Activated T-cell treated with anti-CD3 and anti-CD28 coated beads, Interleukin-2, amount 50 U/mL, for 4 hours (primary cell): ENCODE results near the gene MAP10. TPM values are rescaled to one million over a fixed set of nuclear protein-coding genes. Genes with fewer than 3 reads are reported as not detected.

Experiments
- ATAC-seq, 2 donors: fragments of 200-7000 bp; cut with Tn5 transposase; one replicate each; pipeline ENCODE4 v1.10.0; 2021
- DNase-seq: peaks from one replicate; pipeline ENCODE4 v3.0.0-alpha.2; 2020
- H3K27me3 Mint-ChIP-seq: one replicate; pipeline ENCODE4 v1.8.0; 2021; ENCODE audit warnings: low read depth, mixed read lengths
- H3K36me3 Mint-ChIP-seq: one replicate; pipeline ENCODE4 v1.8.0; 2022; ENCODE audit warnings: mixed read lengths; ENCODE audit not compliant: insufficient read depth
- H3K4me1 Mint-ChIP-seq: one replicate; pipeline ENCODE4 v1.8.0; 2021; ENCODE audit warnings: low read depth, mixed read lengths
- H3K4me3 Mint-ChIP-seq: one replicate; pipeline ENCODE4 v1.8.0; 2021; ENCODE audit warnings: mild to moderate bottlenecking, moderate library complexity, mixed read lengths
- H3K9me3 Mint-ChIP-seq: one replicate; pipeline ENCODE4 v1.8.0; 2021; ENCODE audit warnings: mixed read lengths
- total RNA-seq, 3 donors: library from RNA; stranded (reverse); gene quantifications; one replicate each; pipeline ENCODE4 v1.2.1, GENCODE V29; 2021

MAP10 gene
- total RNA-seq, 3 donors from 2014 or later = 0.71 to 1.2 (median 1.1) TPM

DNA sequence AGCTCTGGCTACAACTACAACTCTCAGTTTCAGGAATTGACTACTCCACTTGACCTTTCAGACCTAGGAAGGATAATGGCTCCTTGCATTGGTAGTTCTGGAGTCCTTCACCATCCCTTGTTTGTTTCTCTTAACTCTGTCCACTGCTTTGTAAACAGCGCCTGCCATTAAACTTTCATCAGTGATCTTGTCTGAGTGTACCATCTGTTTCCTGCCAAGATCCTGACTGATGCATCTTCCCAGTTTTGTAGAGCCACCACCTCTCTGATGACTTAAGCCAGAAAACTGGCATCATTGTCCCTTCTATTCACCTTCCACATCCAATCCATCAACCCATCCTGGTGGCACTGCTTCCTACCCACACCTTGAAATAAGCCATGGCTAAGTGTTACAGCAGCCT lies 15.2 kb downstream of the MAP10 start:
- no peak for DNase-seq
- Mint-ChIP-seq H3K36me3 (no peaks in the 10 kb centered on the region), H3K4me1 (no peaks in the 10 kb centered on the region), H3K9me3 (no peaks in the 10 kb centered on the region), H3K4me3 (no peak overlapping the region), H3K27me3 (peaks cover 2% of the 10 kb centered on the region)
- no peak for ATAC-seq

DNA sequence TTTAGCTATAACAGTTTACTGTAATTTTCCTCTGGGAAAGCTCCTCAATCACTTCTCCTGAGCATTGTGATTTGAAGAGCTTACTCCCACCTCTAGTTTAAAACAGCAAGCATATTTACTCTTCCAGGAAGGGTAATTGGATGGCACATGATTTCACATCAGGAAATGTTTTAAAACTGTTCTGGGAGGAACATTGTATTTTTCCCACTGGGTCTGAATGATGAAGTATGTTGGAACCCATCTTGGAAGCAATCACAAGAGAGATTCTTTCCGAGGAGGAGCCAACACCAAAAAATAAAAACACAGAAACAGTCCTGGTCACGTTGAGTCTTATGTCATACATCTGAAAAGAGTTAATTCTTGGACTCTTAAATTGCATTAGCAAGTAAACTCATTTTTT lies 17.3 kb downstream of the MAP10 start:
- no peaks in the 10 kb centered on the region for H3K36me3 Mint-ChIP-seq
- peaks cover 2% of the 10 kb centered on the region for H3K27me3 Mint-ChIP-seq
- no peak for DNase-seq
- ATAC-seq = no peak
- no peaks in the 10 kb centered on the region for H3K4me1 Mint-ChIP-seq
- H3K4me3 Mint-ChIP-seq = no peak overlapping the region
- no peaks in the 10 kb centered on the region for H3K9me3 Mint-ChIP-seq

DNA sequence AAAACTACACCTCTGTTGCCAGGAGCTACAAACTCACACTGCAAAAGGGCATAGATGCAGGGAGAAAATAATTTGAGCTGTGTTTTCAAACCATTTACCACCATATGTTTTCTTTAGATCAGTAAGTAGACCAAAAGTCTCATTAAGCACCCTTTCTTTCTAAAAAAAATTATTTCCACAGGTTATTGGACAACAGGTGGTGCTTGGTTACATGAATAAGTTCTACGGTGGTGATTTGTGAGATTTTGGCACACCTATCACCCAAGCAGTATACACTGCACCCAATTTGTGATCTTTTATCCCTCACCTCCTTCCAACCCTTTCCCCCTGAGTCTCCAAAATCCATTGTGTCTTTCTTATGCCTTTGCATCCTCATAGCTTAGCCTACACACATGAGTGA lies 21.1 kb downstream of the MAP10 start:
- Mint-ChIP-seq H3K27me3 (peaks cover 5% of the 10 kb centered on the region), H3K36me3 (no peaks in the 10 kb centered on the region), H3K4me1 (no peaks in the 10 kb centered on the region), H3K4me3 (no peak overlapping the region), H3K9me3 (no peaks in the 10 kb centered on the region)
- DNase-seq (no peak), ATAC-seq (no peak)

DNA sequence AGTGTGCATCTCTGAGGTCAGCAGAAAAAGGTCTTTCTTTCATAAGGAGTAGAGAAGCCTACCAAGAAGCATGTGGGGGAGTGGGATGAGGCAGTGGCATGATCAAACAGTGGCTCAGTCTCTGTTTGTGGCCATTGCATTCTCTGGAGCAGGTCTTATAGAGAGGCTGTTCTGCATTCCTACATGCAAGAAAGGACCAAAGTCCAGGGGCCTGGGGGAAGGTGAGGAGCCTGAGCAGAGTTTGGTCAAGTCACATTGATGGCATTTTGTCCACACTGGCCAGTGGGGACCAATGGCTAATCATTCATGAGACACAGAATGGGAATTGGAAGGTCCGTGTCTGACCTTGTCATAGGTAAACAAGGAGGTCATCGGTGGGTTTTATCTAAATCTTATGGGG lies 25.4 kb downstream of the MAP10 start:
- no peaks in the 10 kb centered on the region for H3K36me3 Mint-ChIP-seq
- DNase-seq (no peak), ATAC-seq (no peak)
- H3K27me3 Mint-ChIP-seq = peaks cover 2% of the 10 kb centered on the region
- H3K9me3 Mint-ChIP-seq = no peaks in the 10 kb centered on the region
- no peak overlapping the region for H3K4me3 Mint-ChIP-seq
- no peaks in the 10 kb centered on the region for H3K4me1 Mint-ChIP-seq

DNA sequence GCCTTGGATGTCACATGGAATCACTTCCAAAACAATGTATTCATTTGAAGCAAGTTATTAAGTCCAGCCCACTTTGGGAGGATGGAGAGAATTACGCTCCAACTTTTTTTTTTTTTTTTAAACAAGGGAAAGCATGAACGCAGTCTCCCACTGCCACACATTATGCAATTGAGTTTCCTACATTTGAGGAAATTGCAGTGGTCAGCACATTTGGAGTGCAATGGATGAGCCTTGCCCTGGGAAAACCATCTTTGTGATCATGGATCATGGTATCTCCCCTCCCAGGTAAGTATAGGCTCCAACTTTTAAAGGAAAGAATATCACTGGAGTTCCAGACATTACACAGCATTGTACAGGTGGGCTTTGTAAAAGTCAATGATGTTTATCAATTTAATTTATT lies 26.7 kb downstream of the MAP10 start:
- DNase-seq (no peak), ATAC-seq (no peak)
- no peak overlapping the region for H3K4me3 Mint-ChIP-seq
- no peaks in the 10 kb centered on the region for H3K36me3 Mint-ChIP-seq
- H3K9me3 Mint-ChIP-seq = no peaks in the 10 kb centered on the region
- no peaks in the 10 kb centered on the region for H3K4me1 Mint-ChIP-seq
- peaks cover 4% of the 10 kb centered on the region for H3K27me3 Mint-ChIP-seq

DNA sequence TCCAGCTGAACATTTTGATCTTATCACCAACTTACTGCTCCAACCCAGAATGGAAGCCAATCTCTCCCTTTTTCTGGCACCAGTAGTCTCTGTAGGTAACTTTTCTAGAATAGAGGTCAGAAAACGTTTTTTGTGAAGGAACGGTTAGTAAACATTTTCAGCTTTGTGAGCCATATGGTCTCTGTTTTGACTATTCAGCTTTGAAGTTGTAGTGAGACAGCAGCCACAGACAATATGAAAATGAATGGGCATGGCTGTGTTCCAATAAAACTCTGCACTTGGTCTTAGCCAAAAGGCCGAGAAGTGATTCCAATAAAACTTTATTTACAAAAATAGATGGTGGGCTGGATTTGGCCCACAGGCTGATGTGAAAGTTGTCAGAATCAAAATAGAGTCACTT lies 28.9 kb downstream of the MAP10 start:
- H3K4me3 Mint-ChIP-seq = no peak overlapping the region
- ATAC-seq (no peak), DNase-seq (no peak)
- no peaks in the 10 kb centered on the region for H3K36me3 Mint-ChIP-seq
- H3K9me3 Mint-ChIP-seq = no peaks in the 10 kb centered on the region
- H3K27me3 Mint-ChIP-seq = peaks cover 4% of the 10 kb centered on the region
- H3K4me1 Mint-ChIP-seq = no peaks in the 10 kb centered on the region

DNA sequence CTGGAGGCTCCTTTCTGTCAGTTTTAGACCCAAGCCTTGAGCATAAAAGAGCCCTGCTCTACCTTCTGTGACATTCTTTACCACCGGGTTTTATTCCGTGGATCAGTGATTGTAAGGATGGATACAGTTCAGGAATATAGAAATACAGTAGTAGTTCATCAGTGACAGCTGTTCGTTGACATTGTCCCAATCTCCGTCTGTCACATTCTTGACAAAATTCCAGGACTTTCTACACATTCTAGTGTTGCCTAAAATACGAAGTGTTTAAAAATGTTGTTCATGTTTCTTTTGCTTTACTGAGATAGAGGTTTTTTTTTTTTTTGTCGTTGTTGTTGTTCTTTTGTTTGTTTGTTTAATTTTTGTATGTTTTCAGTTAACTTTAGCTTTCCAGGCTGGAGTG lies 29.9 kb downstream of the MAP10 start:
- Mint-ChIP-seq H3K4me1 (no peaks in the 10 kb centered on the region), H3K4me3 (no peak overlapping the region), H3K9me3 (no peaks in the 10 kb centered on the region), H3K27me3 (peaks cover 4% of the 10 kb centered on the region), H3K36me3 (no peaks in the 10 kb centered on the region)
- ATAC-seq = no peak
- no peak for DNase-seq

DNA sequence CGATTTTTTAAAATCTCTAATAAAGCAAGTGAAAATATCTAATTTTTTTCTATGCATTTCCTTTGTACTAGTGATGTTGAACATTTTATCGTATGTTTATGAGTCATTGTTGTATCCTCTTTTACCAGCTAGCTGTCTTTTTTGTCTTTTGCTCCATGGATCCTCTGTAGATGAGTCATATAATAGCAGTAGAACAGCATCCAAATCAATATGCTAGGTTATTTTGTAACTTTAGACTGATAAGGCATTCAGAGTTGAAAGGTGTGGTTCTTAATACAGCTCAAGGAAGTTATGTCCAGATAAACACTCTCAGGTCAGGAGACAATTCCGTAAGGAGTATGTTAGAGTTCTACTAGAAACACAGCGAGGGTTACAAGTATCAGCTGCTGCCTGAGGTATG lies 31.9 kb downstream of the MAP10 start:
- peaks cover 12% of the 10 kb centered on the region for H3K9me3 Mint-ChIP-seq
- DNase-seq = no peak
- H3K36me3 Mint-ChIP-seq = peaks cover 2% of the 10 kb centered on the region
- no peak overlapping the region for H3K4me3 Mint-ChIP-seq
- H3K27me3 Mint-ChIP-seq = peaks cover 2% of the 10 kb centered on the region
- no peak for ATAC-seq
- no peaks in the 10 kb centered on the region for H3K4me1 Mint-ChIP-seq

DNA sequence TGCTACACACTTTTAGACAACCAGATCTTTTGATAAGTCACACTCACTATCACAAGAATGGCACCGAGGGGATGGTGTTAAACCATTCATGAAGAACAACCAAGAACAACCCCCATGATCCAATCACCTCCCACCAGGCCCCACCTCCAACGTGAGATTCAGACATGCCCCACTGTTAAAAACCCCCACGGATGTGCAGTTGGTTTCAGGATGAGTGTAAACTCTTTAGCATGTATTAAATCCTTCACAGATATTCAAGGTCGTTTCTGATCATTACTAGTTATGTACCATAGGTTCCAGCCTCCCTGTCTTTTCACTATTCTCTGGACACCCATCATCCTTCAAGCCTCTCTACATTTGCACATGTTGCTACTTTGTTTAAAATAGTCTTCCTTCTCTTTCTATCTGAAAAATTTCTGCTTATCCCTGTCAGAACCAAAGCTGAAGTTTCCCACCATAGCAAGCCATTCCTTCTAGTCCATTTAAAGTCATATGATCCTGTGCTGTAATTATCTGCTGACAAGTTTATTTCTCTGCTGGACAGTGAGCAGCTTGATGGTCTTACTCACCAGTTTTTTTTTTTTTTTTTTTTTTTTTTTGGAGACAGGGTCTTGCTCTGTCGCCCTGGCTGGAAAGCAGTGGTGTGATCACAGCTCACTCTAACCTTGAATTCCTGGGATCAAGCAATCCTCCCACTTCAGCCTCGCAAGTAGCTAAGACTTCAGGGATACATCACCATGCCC lies 36.8 kb downstream of the MAP10 start:
- no peak for ATAC-seq
- no peaks in the 10 kb centered on the region for H3K4me1 Mint-ChIP-seq
- peaks cover 13% of the 10 kb centered on the region for H3K9me3 Mint-ChIP-seq
- DNase-seq = no peak
- no peak overlapping the region for H3K4me3 Mint-ChIP-seq
- H3K27me3 Mint-ChIP-seq = peaks cover 3% of the 10 kb centered on the region
- peaks cover 5% of the 10 kb centered on the region for H3K36me3 Mint-ChIP-seq

DNA sequence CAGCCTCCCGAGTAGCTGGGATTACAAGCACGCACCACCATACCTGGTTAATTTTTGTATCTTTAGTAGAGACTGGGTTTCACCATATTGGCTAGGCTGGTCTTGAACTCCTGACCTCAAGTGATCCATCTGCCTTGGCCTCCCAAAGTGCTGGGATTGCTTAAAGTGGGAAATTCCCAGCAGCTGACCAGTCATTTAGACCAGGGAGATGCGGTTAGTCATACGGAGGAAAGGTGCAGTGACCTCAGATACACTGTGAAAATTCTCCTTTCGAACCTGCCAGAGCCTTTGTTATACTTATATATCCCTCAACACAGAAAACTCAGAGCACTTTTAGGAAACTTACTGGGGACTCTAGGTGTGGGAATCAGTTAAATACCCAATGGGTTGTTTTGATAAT lies 39.6 kb downstream of the MAP10 start:
- Mint-ChIP-seq H3K4me3 (no peak overlapping the region), H3K9me3 (peaks cover 13% of the 10 kb centered on the region), H3K36me3 (peaks cover 5% of the 10 kb centered on the region), H3K27me3 (peaks cover 3% of the 10 kb centered on the region), H3K4me1 (no peaks in the 10 kb centered on the region)
- ATAC-seq (no peak), DNase-seq (no peak)

DNA sequence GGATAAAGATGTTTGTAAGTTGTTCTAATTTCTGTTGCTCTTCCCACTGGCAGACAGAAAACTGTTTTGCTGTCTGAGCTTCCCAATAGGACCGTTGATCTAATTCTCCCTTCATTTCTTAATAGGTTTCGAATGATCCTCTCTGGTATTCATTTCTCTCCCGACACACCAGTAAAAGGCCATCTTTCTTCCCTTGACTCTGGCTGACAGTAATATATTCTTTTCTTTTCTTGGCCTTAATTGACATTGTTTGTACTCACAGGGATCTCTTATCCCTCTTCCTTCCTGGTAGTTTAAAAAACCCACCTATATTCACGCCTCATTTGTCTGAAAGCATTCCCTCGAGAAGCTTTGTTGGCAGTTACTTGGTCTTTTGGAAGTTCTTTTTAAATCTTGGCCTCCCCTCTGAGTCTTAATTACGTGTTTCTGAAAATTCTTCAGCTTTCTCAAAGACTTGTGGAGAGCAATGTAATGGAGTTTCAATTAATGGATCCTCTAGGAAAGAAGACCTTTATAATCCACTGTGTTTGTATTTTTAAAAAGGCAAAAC lies 40.3 kb downstream of the MAP10 start:
- DNase-seq = no peak
- peaks cover 13% of the 10 kb centered on the region for H3K9me3 Mint-ChIP-seq
- ATAC-seq = no peak
- no peaks in the 10 kb centered on the region for H3K4me1 Mint-ChIP-seq
- H3K36me3 Mint-ChIP-seq = peaks cover 5% of the 10 kb centered on the region
- H3K27me3 Mint-ChIP-seq = peaks cover 3% of the 10 kb centered on the region
- no peak overlapping the region for H3K4me3 Mint-ChIP-seq

DNA sequence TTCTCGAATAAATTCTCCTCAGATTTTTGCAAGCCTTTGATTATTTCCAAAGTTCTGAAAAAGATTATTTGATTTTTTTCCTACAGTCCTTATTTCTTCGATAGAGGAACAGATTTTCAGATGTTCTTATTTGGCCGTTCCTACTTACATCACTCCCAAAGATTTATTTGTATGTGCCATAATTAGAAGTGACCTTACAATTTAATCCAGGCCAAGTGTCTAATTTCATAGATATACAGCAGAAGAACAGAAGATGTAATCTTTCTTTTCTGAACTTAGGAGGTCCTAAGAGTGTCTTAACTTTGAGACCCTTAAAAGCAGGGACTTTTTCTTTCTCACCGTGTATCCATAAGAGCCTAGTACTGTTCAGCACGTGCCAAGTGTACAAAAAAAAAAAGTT lies 46.3 kb downstream of the MAP10 start:
- Mint-ChIP-seq H3K27me3 (no peaks in the 10 kb centered on the region), H3K4me1 (no peaks in the 10 kb centered on the region), H3K9me3 (no peaks in the 10 kb centered on the region), H3K36me3 (no peaks in the 10 kb centered on the region), H3K4me3 (no peak overlapping the region)
- ATAC-seq = no peak
- no peak for DNase-seq

DNA sequence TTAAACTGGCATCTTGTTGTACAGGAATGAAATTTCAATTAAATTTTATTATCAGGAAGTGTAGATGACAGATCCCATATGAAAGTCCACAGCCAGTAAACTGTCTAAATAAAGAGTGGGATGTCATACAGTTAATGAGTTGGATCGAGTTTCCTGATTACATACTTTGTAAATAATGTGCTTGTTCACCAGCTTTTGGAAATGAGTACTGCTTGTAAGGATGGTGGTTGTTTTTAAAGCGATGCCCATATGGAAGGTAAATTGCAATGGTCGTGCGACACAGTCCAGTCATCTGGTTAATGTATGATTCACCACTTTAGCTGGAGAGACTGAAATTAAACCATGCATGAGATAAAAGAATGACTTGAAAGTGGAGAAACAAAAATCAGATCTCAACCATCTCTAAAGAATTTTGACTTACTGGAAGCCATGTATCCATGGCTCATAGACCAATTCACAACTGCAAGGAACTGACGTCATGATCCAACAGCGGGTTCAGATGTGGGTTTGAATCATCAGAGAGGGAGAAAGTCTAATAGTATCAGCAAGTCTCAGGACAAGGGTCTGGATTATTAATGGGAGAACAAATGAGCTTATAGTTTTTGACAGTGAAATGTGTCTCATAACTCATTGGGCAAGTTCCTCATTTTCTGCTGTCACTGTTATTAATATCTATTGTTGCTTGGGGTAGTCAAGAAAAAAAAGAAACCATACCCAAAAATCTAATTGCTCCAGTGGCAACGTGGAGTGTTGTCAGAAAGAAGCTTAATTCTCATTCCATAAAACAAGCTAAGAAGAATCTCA lies 49.0 kb downstream of the MAP10 start:
- H3K9me3 Mint-ChIP-seq = no peaks in the 10 kb centered on the region
- H3K4me3 Mint-ChIP-seq = no peak overlapping the region

DNA sequence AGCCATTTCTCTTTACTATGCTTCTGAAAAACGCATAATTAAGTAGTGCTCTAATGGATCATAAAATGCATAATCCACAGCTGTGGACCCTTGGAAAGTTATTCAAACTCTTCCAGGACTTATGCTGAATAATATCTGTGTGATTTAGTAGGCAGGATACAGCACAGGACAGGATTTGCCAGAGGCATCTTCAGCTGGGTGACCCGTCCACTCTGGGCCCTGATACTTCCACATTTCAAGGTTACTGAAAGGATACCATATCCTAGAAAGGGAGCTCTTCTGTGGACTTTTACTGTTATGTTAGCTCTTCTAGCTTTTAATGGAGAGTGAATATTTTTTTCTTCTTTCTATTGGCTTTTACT lies 49.6 kb downstream of the MAP10 start:
- no peak for DNase-seq
- H3K9me3 Mint-ChIP-seq = no peaks in the 10 kb centered on the region
- no peak for ATAC-seq
- no peak overlapping the region for H3K4me3 Mint-ChIP-seq
- no peaks in the 10 kb centered on the region for H3K4me1 Mint-ChIP-seq
- H3K27me3 Mint-ChIP-seq = no peaks in the 10 kb centered on the region
- no peaks in the 10 kb centered on the region for H3K36me3 Mint-ChIP-seq

More for the DNA sequence above, 49.0 kb downstream of the MAP10 start:
- ATAC-seq (no peak), DNase-seq (no peak)
- no peaks in the 10 kb centered on the region for H3K36me3 Mint-ChIP-seq
- no peaks in the 10 kb centered on the region for H3K4me1 Mint-ChIP-seq
- no peaks in the 10 kb centered on the region for H3K27me3 Mint-ChIP-seq

DNA sequence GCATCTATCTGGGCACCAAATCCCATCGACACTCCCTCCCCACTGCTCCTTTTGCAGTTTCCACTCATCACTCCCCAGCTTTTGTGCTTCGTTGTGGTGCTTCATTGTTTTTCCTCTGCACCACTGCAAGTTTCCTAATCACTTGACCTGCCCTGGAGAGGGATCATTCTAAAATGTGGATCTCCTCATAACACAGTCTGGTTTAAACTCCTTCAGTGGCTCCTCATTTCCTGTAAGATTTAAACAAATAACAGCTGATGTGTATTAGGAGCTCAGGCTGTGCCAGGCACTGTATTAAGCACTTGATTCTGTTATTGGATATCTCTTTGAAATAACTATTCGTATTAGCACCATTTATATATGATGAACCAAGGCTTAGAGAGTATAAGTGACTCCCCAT lies 51.3 kb downstream of the MAP10 start:
- no peaks in the 10 kb centered on the region for H3K9me3 Mint-ChIP-seq
- DNase-seq = no peak
- ATAC-seq = no peak
- H3K36me3 Mint-ChIP-seq = no peaks in the 10 kb centered on the region
- no peak overlapping the region for H3K4me3 Mint-ChIP-seq
- no peaks in the 10 kb centered on the region for H3K4me1 Mint-ChIP-seq
- H3K27me3 Mint-ChIP-seq = no peaks in the 10 kb centered on the region
